ENCODE results near the gene OR52J3. TPM values are rescaled to one million over a fixed set of nuclear protein-coding genes. Genes with fewer than 3 reads are reported as not detected.
A peak's percentile ranks its signal among the peaks of the same experiment; 100 is the strongest.
"Not testable (repeated sequence)": the region's sequence is repeated elsewhere in the genome, so short reads cannot be mapped to it uniquely, and the experiment has no call there.

Gene OR52J3
- not detected in 2 replicates for total RNA-seq (2014; rRNA removed; shearing (Covaris generic); ENCODE audit: low replicate concordance)

GRCh38 chr11:5046226-5046625 is at the start of gene OR52J3:
OR52J3 (plus strand) TSS chr11:5046526; CDS start chr11:5046526, 0 bp downstream.
- Histone ChIP-seq H3K9me3 (0 out of 2 replicates have a peak, but pooled peaks cover 3% of the 10 kb centered on the region), H3K27me3 (no peaks in the 10 kb centered on the region), H3K4me3 (no peak within 1 kb of the TSS), H3K36me3 (no peaks in the 10 kb centered on the region)
- no peak for DNase-seq

GRCh38 chr11:5004424-5005274 is 41.7 kb upstream of the OR52J3 start:
- Histone ChIP-seq H3K36me3 (no peaks in the 10 kb centered on the region), H3K27me3 (no peaks in the 10 kb centered on the region), H3K9me3 (no peaks in the 10 kb centered on the region; the same call in 1 of the 2 replicates), H3K4me3 (no peak overlapping the region)
- DNase-seq, result peak; percentile 46

- no peaks in the 10 kb centered on the region for H3K36me3 ChIP-seq
- H3K9me3 ChIP-seq, result no peaks in the 10 kb centered on the region; the same call in 1 of the 2 replicates
- peak; percentile 6 for DNase-seq
- no peak overlapping the region for H3K4me3 ChIP-seq
- no peaks in the 10 kb centered on the region for H3K27me3 ChIP-seq
Observed at GRCh38 chr11:5007561-5007960, 38.8 kb upstream of the OR52J3 start.

- H3K27me3 ChIP-seq, result no peaks in the 10 kb centered on the region
- H3K9me3 ChIP-seq, result no peaks in the 10 kb centered on the region
Observed at GRCh38 chr11:5011254-5011653, 35.1 kb upstream of the OR52J3 start.

GRCh38 chr11:5013012-5013411 is 33.3 kb upstream of the OR52J3 start:
- H3K4me3 ChIP-seq, result no peak overlapping the region
- DNase-seq, result no peak
- H3K27me3 ChIP-seq, result peaks cover 3% of the 10 kb centered on the region; the same call in 1 of the 2 replicates
- no peaks in the 10 kb centered on the region for H3K9me3 ChIP-seq
- no peaks in the 10 kb centered on the region for H3K36me3 ChIP-seq

More at GRCh38 chr11:5011254-5011653, 35.1 kb upstream of the OR52J3 start:
- Histone ChIP-seq H3K4me3 (no peak overlapping the region), H3K36me3 (no peaks in the 10 kb centered on the region)
- no peak for DNase-seq

GRCh38 chr11:5021996-5022395 is 24.3 kb upstream of the OR52J3 start:
- DNase-seq, result no peak
- 0 out of 2 replicates have a peak, but pooled peaks cover 5% of the 10 kb centered on the region for H3K9me3 ChIP-seq
- H3K36me3 ChIP-seq, result no peaks in the 10 kb centered on the region
- H3K27me3 ChIP-seq, result peaks cover 3% of the 10 kb centered on the region; the same call in 1 of the 2 replicates
- no peak overlapping the region for H3K4me3 ChIP-seq

GRCh38 chr11:5036669-5037068 is 9.7 kb upstream of the OR52J3 start:
- no peaks in the 10 kb centered on the region for H3K9me3 ChIP-seq
- no peaks in the 10 kb centered on the region for H3K36me3 ChIP-seq
- no peak for DNase-seq
- H3K4me3 ChIP-seq, result no peak overlapping the region
- no peaks in the 10 kb centered on the region for H3K27me3 ChIP-seq

- Histone ChIP-seq H3K4me3 (no peak overlapping the region), H3K27me3 (no peaks in the 10 kb centered on the region), H3K36me3 (no peaks in the 10 kb centered on the region), H3K9me3 (no peaks in the 10 kb centered on the region)
- no peak for DNase-seq
Observed at GRCh38 chr11:5037926-5038325, 8.4 kb upstream of the OR52J3 start.

GRCh38 chr11:5038341-5038740 is 8.0 kb upstream of the OR52J3 start:
- Histone ChIP-seq H3K9me3 (no peaks in the 10 kb centered on the region), H3K36me3 (no peaks in the 10 kb centered on the region), H3K27me3 (no peaks in the 10 kb centered on the region), H3K4me3 (no peak overlapping the region)
- peak; percentile 9 for DNase-seq

GRCh38 chr11:5040876-5041275 is 5.5 kb upstream of the OR52J3 start:
- Histone ChIP-seq H3K9me3 (no peaks in the 10 kb centered on the region), H3K36me3 (no peaks in the 10 kb centered on the region), H3K4me3 (no peak overlapping the region), H3K27me3 (no peaks in the 10 kb centered on the region)
- no peak for DNase-seq

- DNase-seq, result no peak
Observed at GRCh38 chr11:5042091-5042490, 4.2 kb upstream of the OR52J3 start.

GRCh38 chr11:5043380-5043779 is 2.9 kb upstream of the OR52J3 start:
- Histone ChIP-seq H3K27me3 (no peaks in the 10 kb centered on the region), H3K4me3 (no peak overlapping the region), H3K9me3 (no peaks in the 10 kb centered on the region), H3K36me3 (no peaks in the 10 kb centered on the region)
- DNase-seq, result no peak

More at GRCh38 chr11:5042091-5042490, 4.2 kb upstream of the OR52J3 start:
- H3K9me3 ChIP-seq, result no peaks in the 10 kb centered on the region
- H3K27me3 ChIP-seq, result no peaks in the 10 kb centered on the region
- H3K36me3 ChIP-seq, result no peaks in the 10 kb centered on the region
- no peak overlapping the region for H3K4me3 ChIP-seq

- DNase-seq, result no peak
Observed at GRCh38 chr11:5046754-5047330, 516 bp downstream of the OR52J3 start.

GRCh38 chr11:5058679-5059078 is 12.4 kb downstream of the OR52J3 start:
- not testable (repeated sequence) for H3K36me3 ChIP-seq, H3K9me3 ChIP-seq, H3K27me3 ChIP-seq, H3K4me3 ChIP-seq, DNase-seq

More at GRCh38 chr11:5046754-5047330, 516 bp downstream of the OR52J3 start:
- no peaks in the 10 kb centered on the region for H3K36me3 ChIP-seq
- no peaks in the 10 kb centered on the region for H3K27me3 ChIP-seq
- H3K9me3 ChIP-seq, result 0 out of 2 replicates have a peak, but pooled peaks cover 3% of the 10 kb centered on the region
- H3K4me3 ChIP-seq, result no peak overlapping the region

- no peak within 1 kb of the TSS for H3K4me3 ChIP-seq
- no peak for DNase-seq
- H3K36me3 ChIP-seq, result no peaks in the 10 kb centered on the region
- H3K9me3 ChIP-seq, result no peaks in the 10 kb centered on the region
- H3K27me3 ChIP-seq, result no peaks in the 10 kb centered on the region
Observed at GRCh38 chr11:5059391-5059790, 13.1 kb downstream of the OR52J3 start, which contains the start of gene OR52E2. OR52E2 (minus strand) TSS chr11:5059627; CDS start chr11:5059627, 0 bp downstream.

- H3K9me3 ChIP-seq, result no peaks in the 10 kb centered on the region
- no peaks in the 10 kb centered on the region for H3K27me3 ChIP-seq
- DNase-seq, result no peak
- H3K36me3 ChIP-seq, result no peaks in the 10 kb centered on the region
- H3K4me3 ChIP-seq, result no peak overlapping the region
Observed at GRCh38 chr11:5065027-5065426, 18.7 kb downstream of the OR52J3 start.

- H3K27me3 ChIP-seq, result no peaks in the 10 kb centered on the region
- no peaks in the 10 kb centered on the region for H3K36me3 ChIP-seq
- H3K9me3 ChIP-seq, result no peaks in the 10 kb centered on the region
- H3K4me3 ChIP-seq, result no peak within 1 kb of the TSS
- DNase-seq, result no peak
Observed at GRCh38 chr11:5069272-5069671, 22.9 kb downstream of the OR52J3 start, which contains the start of gene OR52E1. OR52E1 (plus strand) TSS chr11:5069572.
